SK-N-SH (cell line): ENCODE data around the gene PPP2R3C. TPM values are rescaled to one million over a fixed set of nuclear protein-coding genes. Genes with fewer than 3 reads are reported as not detected.

Experiments used
- CTCF ChIA-PET: fragments of 300-600, 350-600 bp; formaldehyde crosslinking; extraction: SDS; loops from one replicate; lab custom pipeline; 2021; lab: Yijun Ruan, JAX
- POLR2A ChIA-PET: fragments of 350-600 bp; sonication (Branson Sonifier 250); formaldehyde crosslinking; extraction: SDS; loops from one replicate; lab custom pipeline; 2020; ENCODE audit warnings: antibody characterized with exemption, inconsistent platforms; lab: Yijun Ruan, JAX
- DNase-seq: peaks from one replicate; pipeline ENCODE4 v3.0.0; 2012
- H2AFZ ChIP-seq: fragments of 200-600 bp; sonication (generic); 2 replicates; pipeline ENCODE4 v1.8.1; 2016; ENCODE audit warnings: antibody characterized with exemption, mild to moderate bottlenecking, low read depth
- H3F3A ChIP-seq: fragments of 200-600 bp; sonication (generic); replicated peaks from 2 replicates; pipeline ENCODE3; 2016; ENCODE audit warnings: antibody characterized with exemption, mild to moderate bottlenecking; ENCODE audit not compliant: insufficient read depth
- H3K27ac ChIP-seq, 2 experiments: fragments of 200-500 bp in 1 of 2; fragments of 200-600 bp in 1 of 2; sonication (Bioruptor generic) in 1 of 2; sonication (generic), shearing (Covaris generic) in 1 of 2; 2 replicates each; pipeline versions ENCODE4 v1.5.1 to v1.6.1; 2014 to 2016; ENCODE audit warnings: low read depth in 2 of 2, inconsistent platforms in 1 of 2, low read length in 1 of 2, mild to moderate bottlenecking in 1 of 2, mixed read lengths in 1 of 2
- H3K27me3 ChIP-seq: fragments of 200-600 bp; sonication (generic), shearing (Covaris generic); 2 replicates; pipeline ENCODE4 v1.6.1; 2016; ENCODE audit warnings: mixed run types; ENCODE audit not compliant: insufficient read depth
- H3K36me3 ChIP-seq, 2 experiments: fragments of 200-500 bp in 1 of 2; fragments of 200-600 bp in 1 of 2; sonication (Bioruptor generic) in 1 of 2; sonication (generic) in 1 of 2; replicated peaks in 1 of 2; 2 replicates each; pipeline versions ENCODE3 to v1.5.1; 2014 to 2016; ENCODE audit warnings: low read length in 1 of 2, mild to moderate bottlenecking in 1 of 2; ENCODE audit not compliant: insufficient read depth in 2 of 2, control insufficient read depth in 1 of 2
- H3K4me1 ChIP-seq, 2 experiments: fragments of 200-500 bp in 1 of 2; fragments of 200-600 bp in 1 of 2; sonication (Bioruptor generic) in 1 of 2; sonication (generic), shearing (Covaris generic) in 1 of 2; 2 replicates each; pipeline versions ENCODE4 v1.5.1 to v1.6.1; 2014 to 2016; ENCODE audit warnings: low read depth in 1 of 2, low read length in 1 of 2, mixed run types in 1 of 2; ENCODE audit not compliant: insufficient read depth in 2 of 2, control insufficient read depth in 1 of 2
- H3K4me2 ChIP-seq: fragments of 200-600 bp; sonication (generic), shearing (Covaris generic); 2 replicates; pipeline ENCODE4 v1.6.1; 2017; ENCODE audit warnings: mixed run types
- H3K4me3 ChIP-seq, 2 experiments: fragments of 200-500 bp in 1 of 2; fragments of 200-600 bp in 1 of 2; sonication (Bioruptor generic) in 1 of 2; sonication (generic), shearing (Covaris generic) in 1 of 2; 2 replicates each; pipeline versions ENCODE4 v1.5.1 to v1.8.1; 2014 to 2016; ENCODE audit warnings: low read depth in 2 of 2, inconsistent platforms in 1 of 2, low read length in 1 of 2, mild to moderate bottlenecking in 1 of 2, mixed read lengths in 1 of 2, moderate library complexity in 1 of 2
- H3K79me2 ChIP-seq: fragments of 200-600 bp; sonication (generic); 2 replicates; pipeline ENCODE4 v1.8.1; 2017; ENCODE audit warnings: mild to moderate bottlenecking; ENCODE audit not compliant: insufficient read depth
- H3K9ac ChIP-seq: fragments of 200-600 bp; sonication (generic); 2 replicates; pipeline ENCODE4 v1.6.1; 2017; ENCODE audit warnings: mixed run types
- H3K9me2 ChIP-seq: fragments of 200-600 bp; sonication (generic); 2 replicates; pipeline ENCODE4 v1.6.1; 2017; ENCODE audit warnings: mixed run types
- H3K9me3 ChIP-seq: fragments of 200-600 bp; sonication (generic); 2 replicates; pipeline ENCODE4 v1.6.1; 2017; ENCODE audit warnings: mixed run types, mild to moderate bottlenecking, moderate library complexity
- H4K20me1 ChIP-seq: fragments of 200-600 bp; sonication (generic); 2 replicates; pipeline ENCODE4 v1.6.1; 2017; ENCODE audit warnings: mild to moderate bottlenecking, mixed run types; ENCODE audit not compliant: insufficient read depth
- ELF1 ChIP-seq: IDR thresholded peaks from 2 replicates; pipeline ENCODE4 v1.4.0; 2012
- FOSL2 ChIP-seq: IDR thresholded peaks from 2 replicates; pipeline ENCODE4 v1.4.0; 2012; ENCODE audit warnings: low read depth, mild to moderate bottlenecking, moderate library complexity, borderline replicate concordance
- FOXM1 ChIP-seq: IDR thresholded peaks from 2 replicates; pipeline ENCODE4 v1.4.0; 2012; ENCODE audit warnings: low read depth, mild to moderate bottlenecking
- GATA2 ChIP-seq: sonication (generic); formaldehyde crosslinking; IDR thresholded peaks from 2 replicates; pipeline ENCODE4 v1.5.0; 2020; ENCODE audit warnings: mild to moderate bottlenecking, missing genetic modification reagents
- IRF3 ChIP-seq: fragments of 150-350 bp; IDR thresholded peaks from 2 replicates; pipeline ENCODE4 v1.6.1; 2016; ENCODE audit warnings: mild to moderate bottlenecking, low read depth, low read length
- NFIC ChIP-seq: IDR thresholded peaks from 2 replicates; pipeline ENCODE4 v1.4.0; 2012; ENCODE audit warnings: borderline replicate concordance
- PBX3 ChIP-seq: IDR thresholded peaks from 2 replicates; pipeline ENCODE4; 2012
- POLR2AphosphoS5 ChIP-seq: IDR thresholded peaks from 2 replicates; pipeline ENCODE4 v1.6.1; 2012; ENCODE audit warnings: low read depth, low read length
- RFX5 ChIP-seq: IDR thresholded peaks from 2 replicates; pipeline ENCODE4 v1.6.1; 2012; ENCODE audit warnings: mild to moderate bottlenecking, improper control_type of control experiment, low read length
- RXRA ChIP-seq: IDR thresholded peaks from 2 replicates; pipeline ENCODE4 v1.4.0; 2012; ENCODE audit warnings: low read depth, mild to moderate bottlenecking, borderline replicate concordance
- WGBS: methylation state at CpG from one replicate; pipeline ENCODE4 v1.1.6; 2017; ENCODE audit warnings: low lambda C conversion rate; 5-methylcytosine and 5-hydroxymethylcytosine counted together
- polyA plus RNA-seq, 3 experiments: library from polyadenylated mRNA; depleted of rRNA; stranded (reverse); fragments of >200 nt; gene quantifications; 2 replicates each; pipeline ENCODE4 v1.2.3, GENCODE V29; 2012

PPP2R3C gene
- polyA plus RNA-seq, 1 of the 3 experiments (the other 2 are of a cell fraction) = 6.2 TPM

GRCh38 chr14:35083530-35084150 lies 38.1 kb downstream of the PPP2R3C start:
- TF ChIP-seq RXRA = no peak
- no peak for TF ChIP-seq GATA2
- no peak for TF ChIP-seq RFX5
- TF ChIP-seq POLR2AphosphoS5 = no peak
- no peak for TF ChIP-seq PBX3
- TF ChIP-seq IRF3 = no peak
- no peak for TF ChIP-seq NFIC
- no peak for TF ChIP-seq FOXM1
- Histone ChIP-seq H3K9ac (no peak overlapping the region), H3K9me3 (no peaks in the 10 kb centered on the region), H3K9me2 (no peaks in the 10 kb centered on the region), H3K4me3 (no peak overlapping the region), H3K36me3 (peaks cover 47 to 70% of the 10 kb centered on the region in 2 experiments), H2AFZ (no peak overlapping the region), H3K4me1 (no peaks in the 10 kb centered on the region), H4K20me1 (no peaks in the 10 kb centered on the region), H3F3A (peaks cover 35% of the 10 kb centered on the region), H3K27ac (no peak overlapping the region), H3K79me2 (0 out of 2 replicates have a peak, but pooled peaks cover 3% of the 10 kb centered on the region), H3K4me2 (no peak overlapping the region), H3K27me3 (no peaks in the 10 kb centered on the region)
- ChIA-PET POLR2A (no interaction called here), CTCF (interaction anchor here (1.2 to 1.6 kb wide), 2 partner anchors 9 to 19 kb away, joined by 3 read pairs; no protein-coding TSS in a partner anchor)
- 95% methylated on average over 8 of the region's 8 CpGs for whole genome bisulfite sequencing
- no peak for DNase-seq

- H3K4me1 ChIP-seq = no peaks in the 10 kb centered on the region
- POLR2A ChIA-PET = no interaction called here
- WGBS = 87% methylated on average over 1 of the region's 1 CpG
- no peak overlapping the region for H3K4me2 ChIP-seq
- TF ChIP-seq ELF1 = no peak
- TF ChIP-seq FOSL2 = no peak
- no peak for TF ChIP-seq FOXM1
- TF ChIP-seq, all 33 proteins: peak for 0
- Histone ChIP-seq H3K4me3 (no peak overlapping the region), H3K27me3 (no peaks in the 10 kb centered on the region), H2AFZ (no peak overlapping the region), H3K9ac (no peak overlapping the region), H3K9me3 (no peaks in the 10 kb centered on the region), H3F3A (peaks cover 17% of the 10 kb centered on the region), H4K20me1 (no peaks in the 10 kb centered on the region), H3K79me2 (0 out of 2 replicates have a peak, but pooled peaks cover 3% of the 10 kb centered on the region), H3K9me2 (no peaks in the 10 kb centered on the region), H3K27ac (no peak overlapping the region), H3K36me3 (peaks cover 36 to 56% of the 10 kb centered on the region in 2 experiments)
- no peak for DNase-seq
- CTCF ChIA-PET = no interaction called here
Observed at GRCh38 chr14:35079742-35080141, 42.0 kb downstream of the PPP2R3C start.
